K562 (cell line): ENCODE data around the gene CLEC4C. TPM values are rescaled to one million over a fixed set of nuclear protein-coding genes. Genes with fewer than 3 reads are reported as not detected.

Experiments
- CBX3 ChIP-seq, 2 experiments: IDR thresholded peaks; 1 replicate in 1 of 2; 2 replicates in 1 of 2; pipeline ENCODE4 v1.6.1; 2012; ENCODE audit warnings: inconsistent platforms in 2 of 2, low read length in 2 of 2, borderline replicate concordance in 1 of 2, control low read depth in 1 of 2
- CEBPG ChIP-seq, 3 experiments: fragments of 200-800 bp in 1 of 3; sonication (Bioruptor generic) in 1 of 3; sonication (generic) in 1 of 3; formaldehyde crosslinking in 1 of 3; IDR thresholded peaks in 2 of 3; conservative IDR thresholded peaks in 1 of 3; 2 replicates each; pipeline versions ENCODE4 v1.6.1 to v1.8.0; 2016 to 2022; ENCODE audit warnings: missing compliant biosample characterization in 2 of 3, missing genetic modification characterization in 2 of 3, mild to moderate bottlenecking in 1 of 3, missing genetic modification reagents in 1 of 3
- DNMT1 ChIP-seq: fragments of 450-650 bp; IDR thresholded peaks from 2 replicates; pipeline ENCODE4 v1.6.1; 2016; ENCODE audit warnings: antibody characterized with exemption, mild to moderate bottlenecking
- ELF1 ChIP-seq: fragments of 200-800 bp; sonication (Bioruptor generic); IDR thresholded peaks from 2 replicates; pipeline ENCODE4 v1.6.1; 2016; ENCODE audit warnings: missing genetic modification characterization, missing compliant biosample characterization
- HNRNPH1 ChIP-seq: fragments of 200-400 bp; formaldehyde crosslinking; optimal IDR thresholded peaks from 2 replicates; pipeline ENCODE3; 2017; ENCODE audit warnings: low read depth, mild to moderate bottlenecking, low read length, moderate library complexity
- NFATC3 ChIP-seq: fragments of 450-650 bp; IDR thresholded peaks from 2 replicates; pipeline ENCODE4 v1.6.1; 2017; ENCODE audit warnings: mild to moderate bottlenecking
- TRIM28 ChIP-seq: fragments of 450-650 bp; IDR thresholded peaks from 2 replicates; pipeline ENCODE4 v1.6.1; 2017
- ZNF23 ChIP-seq: fragments of 250-450 bp; sonication (Bioruptor Pico); IDR thresholded peaks from 2 replicates; pipeline ENCODE4 v1.4.0; 2020; ENCODE audit warnings: mild to moderate bottlenecking
- ZNF77 ChIP-seq: fragments of 250-450 bp; sonication (Bioruptor Pico); IDR thresholded peaks from 2 replicates; pipeline ENCODE4 v1.5.0; 2020
- polyA plus RNA-seq, 8 experiments: library from polyadenylated mRNA; depleted of rRNA in 4 of 8; stranded (reverse) in 5 of 8; unstranded in 3 of 8; fragments of >200 nt; fragmentation: Nextera tagmentation in 2 of 8; fragmentation: Illumina TruSeq in 1 of 8; extraction: Ambion mirVana in 2 of 8; extraction: Trizol in 1 of 8; gene quantifications; 2 replicates each; pipeline versions ENCODE4 v1.2.1 to v1.2.3, GENCODE V29; 2011 to 2014; ENCODE audit warnings: inconsistent platforms in 1 of 8, missing spikeins in 1 of 8
- total RNA-seq, 7 experiments: library from RNA; depleted of rRNA in 6 of 7; stranded (reverse); fragments of >200 nt in 6 of 7; fragmentation: Illumina TruSeq in 2 of 7; extraction: Trizol in 2 of 7; gene quantifications; 2 replicates each; pipeline versions ENCODE4 v1.2.1 to v1.2.3, GENCODE V29; 2011 to 2021; ENCODE audit warnings: low replicate concordance in 1 of 7
- TF ChIP-seq, protein P1 (sequence below), 2 experiments: fragments of 450-650 bp; formaldehyde crosslinking in 1 of 2; IDR thresholded peaks; 2 replicates each; pipeline versions ENCODE4 v1.4.0 to v1.6.1; 2014 to 2020; ENCODE audit warnings: mild to moderate bottlenecking in 2 of 2, borderline replicate concordance in 1 of 2, low read depth in 1 of 2
- TF ChIP-seq, protein P2 (sequence below), 2 experiments: fragments of 250-450 bp in 1 of 2; fragments of 450-650 bp in 1 of 2; sonication (Bioruptor Pico) in 1 of 2; IDR thresholded peaks; 2 replicates each; pipeline versions ENCODE4 v1.6.1 to v1.8.0; 2016 to 2021; ENCODE audit warnings: mild to moderate bottlenecking in 2 of 2, moderate library complexity in 2 of 2, missing compliant biosample characterization in 1 of 2, missing genetic modification characterization in 1 of 2
- TF ChIP-seq, protein P3 (sequence below): fragments of 250-450 bp; sonication (Bioruptor Pico); IDR thresholded peaks from 2 replicates; pipeline ENCODE4 v1.5.0; 2022; ENCODE audit warnings: mild to moderate bottlenecking
- TF ChIP-seq, protein P4 (sequence below): sonication (generic); IDR thresholded peaks from 2 replicates; pipeline ENCODE4 v1.6.1; 2016
- TF ChIP-seq, protein P5 (sequence below): fragments of 450-650 bp; IDR thresholded peaks from one replicate; pipeline ENCODE4 v1.6.1; 2018; ENCODE audit warnings: mild to moderate bottlenecking, moderate library complexity; ENCODE audit not compliant: partially characterized antibody

The CLEC4C gene
- total and polyA plus RNA-seq, 9 of the 15 experiments (the other 6 are each of a cell fraction or from before 2014, with no cell fraction given), result not detected

DNA sequence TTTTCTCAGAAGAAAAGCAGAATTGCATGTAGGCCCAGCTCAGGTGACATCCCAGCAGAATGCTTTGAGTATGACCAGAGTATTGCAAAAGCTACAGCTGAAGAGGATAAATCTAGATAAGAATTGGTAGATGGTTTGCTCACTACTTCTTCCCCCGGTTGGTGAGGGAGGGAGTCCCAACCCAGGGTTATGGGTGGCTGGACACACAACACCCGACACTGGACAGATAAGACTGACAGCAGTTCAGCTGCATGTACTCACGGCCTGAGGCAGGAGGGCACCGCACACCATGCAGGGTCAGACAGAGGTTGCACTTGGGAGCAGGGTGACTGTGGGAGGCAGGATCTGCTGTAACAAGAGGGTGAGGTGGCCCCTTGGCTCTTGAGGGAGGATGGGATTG, 1.7 kb upstream of the CLEC4C start (continued):
- TF ChIP-seq, protein P1, sequence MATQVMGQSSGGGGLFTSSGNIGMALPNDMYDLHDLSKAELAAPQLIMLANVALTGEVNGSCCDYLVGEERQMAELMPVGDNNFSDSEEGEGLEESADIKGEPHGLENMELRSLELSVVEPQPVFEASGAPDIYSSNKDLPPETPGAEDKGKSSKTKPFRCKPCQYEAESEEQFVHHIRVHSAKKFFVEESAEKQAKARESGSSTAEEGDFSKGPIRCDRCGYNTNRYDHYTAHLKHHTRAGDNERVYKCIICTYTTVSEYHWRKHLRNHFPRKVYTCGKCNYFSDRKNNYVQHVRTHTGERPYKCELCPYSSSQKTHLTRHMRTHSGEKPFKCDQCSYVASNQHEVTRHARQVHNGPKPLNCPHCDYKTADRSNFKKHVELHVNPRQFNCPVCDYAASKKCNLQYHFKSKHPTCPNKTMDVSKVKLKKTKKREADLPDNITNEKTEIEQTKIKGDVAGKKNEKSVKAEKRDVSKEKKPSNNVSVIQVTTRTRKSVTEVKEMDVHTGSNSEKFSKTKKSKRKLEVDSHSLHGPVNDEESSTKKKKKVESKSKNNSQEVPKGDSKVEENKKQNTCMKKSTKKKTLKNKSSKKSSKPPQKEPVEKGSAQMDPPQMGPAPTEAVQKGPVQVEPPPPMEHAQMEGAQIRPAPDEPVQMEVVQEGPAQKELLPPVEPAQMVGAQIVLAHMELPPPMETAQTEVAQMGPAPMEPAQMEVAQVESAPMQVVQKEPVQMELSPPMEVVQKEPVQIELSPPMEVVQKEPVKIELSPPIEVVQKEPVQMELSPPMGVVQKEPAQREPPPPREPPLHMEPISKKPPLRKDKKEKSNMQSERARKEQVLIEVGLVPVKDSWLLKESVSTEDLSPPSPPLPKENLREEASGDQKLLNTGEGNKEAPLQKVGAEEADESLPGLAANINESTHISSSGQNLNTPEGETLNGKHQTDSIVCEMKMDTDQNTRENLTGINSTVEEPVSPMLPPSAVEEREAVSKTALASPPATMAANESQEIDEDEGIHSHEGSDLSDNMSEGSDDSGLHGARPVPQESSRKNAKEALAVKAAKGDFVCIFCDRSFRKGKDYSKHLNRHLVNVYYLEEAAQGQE (IDR thresholded peaks at IDR 0.05; ENCODE audit: borderline replicate concordance), result no peak
- TF ChIP-seq, protein P1 (CRISPR knock-in tag; IDR thresholded peaks at IDR 0.05; ENCODE audit: low read depth), result no peak
- no peak for TF ChIP-seq TRIM28
- TF ChIP-seq, protein P2, sequence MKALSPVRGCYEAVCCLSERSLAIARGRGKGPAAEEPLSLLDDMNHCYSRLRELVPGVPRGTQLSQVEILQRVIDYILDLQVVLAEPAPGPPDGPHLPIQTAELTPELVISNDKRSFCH (CRISPR knock-in tag; IDR thresholded peaks at IDR 0.05), result no peak
- TF ChIP-seq, protein P2 (tag; IDR thresholded peaks at IDR 0.05), result no peak
- no peak for TF ChIP-seq ZNF77
- TF ChIP-seq, protein P3, sequence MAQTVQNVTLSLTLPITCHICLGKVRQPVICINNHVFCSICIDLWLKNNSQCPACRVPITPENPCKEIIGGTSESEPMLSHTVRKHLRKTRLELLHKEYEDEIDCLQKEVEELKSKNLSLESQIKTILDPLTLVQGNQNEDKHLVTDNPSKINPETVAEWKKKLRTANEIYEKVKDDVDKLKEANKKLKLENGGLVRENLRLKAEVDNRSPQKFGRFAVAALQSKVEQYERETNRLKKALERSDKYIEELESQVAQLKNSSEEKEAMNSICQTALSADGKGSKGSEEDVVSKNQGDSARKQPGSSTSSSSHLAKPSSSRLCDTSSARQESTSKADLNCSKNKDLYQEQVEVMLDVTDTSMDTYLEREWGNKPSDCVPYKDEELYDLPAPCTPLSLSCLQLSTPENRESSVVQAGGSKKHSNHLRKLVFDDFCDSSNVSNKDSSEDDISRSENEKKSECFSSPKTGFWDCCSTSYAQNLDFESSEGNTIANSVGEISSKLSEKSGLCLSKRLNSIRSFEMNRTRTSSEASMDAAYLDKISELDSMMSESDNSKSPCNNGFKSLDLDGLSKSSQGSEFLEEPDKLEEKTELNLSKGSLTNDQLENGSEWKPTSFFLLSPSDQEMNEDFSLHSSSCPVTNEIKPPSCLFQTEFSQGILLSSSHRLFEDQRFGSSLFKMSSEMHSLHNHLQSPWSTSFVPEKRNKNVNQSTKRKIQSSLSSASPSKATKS, result no peak
- TF ChIP-seq, protein P4, sequence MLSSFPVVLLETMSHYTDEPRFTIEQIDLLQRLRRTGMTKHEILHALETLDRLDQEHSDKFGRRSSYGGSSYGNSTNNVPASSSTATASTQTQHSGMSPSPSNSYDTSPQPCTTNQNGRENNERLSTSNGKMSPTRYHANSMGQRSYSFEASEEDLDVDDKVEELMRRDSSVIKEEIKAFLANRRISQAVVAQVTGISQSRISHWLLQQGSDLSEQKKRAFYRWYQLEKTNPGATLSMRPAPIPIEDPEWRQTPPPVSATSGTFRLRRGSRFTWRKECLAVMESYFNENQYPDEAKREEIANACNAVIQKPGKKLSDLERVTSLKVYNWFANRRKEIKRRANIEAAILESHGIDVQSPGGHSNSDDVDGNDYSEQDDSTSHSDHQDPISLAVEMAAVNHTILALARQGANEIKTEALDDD, result peak; percentile 30; the same call in 1 of the 2 replicates
- no peak for TF ChIP-seq NFATC3
- no peak for TF ChIP-seq DNMT1
- TF ChIP-seq ZNF23 (CRISPR knock-in tag), result no peak
- TF ChIP-seq, protein P5, sequence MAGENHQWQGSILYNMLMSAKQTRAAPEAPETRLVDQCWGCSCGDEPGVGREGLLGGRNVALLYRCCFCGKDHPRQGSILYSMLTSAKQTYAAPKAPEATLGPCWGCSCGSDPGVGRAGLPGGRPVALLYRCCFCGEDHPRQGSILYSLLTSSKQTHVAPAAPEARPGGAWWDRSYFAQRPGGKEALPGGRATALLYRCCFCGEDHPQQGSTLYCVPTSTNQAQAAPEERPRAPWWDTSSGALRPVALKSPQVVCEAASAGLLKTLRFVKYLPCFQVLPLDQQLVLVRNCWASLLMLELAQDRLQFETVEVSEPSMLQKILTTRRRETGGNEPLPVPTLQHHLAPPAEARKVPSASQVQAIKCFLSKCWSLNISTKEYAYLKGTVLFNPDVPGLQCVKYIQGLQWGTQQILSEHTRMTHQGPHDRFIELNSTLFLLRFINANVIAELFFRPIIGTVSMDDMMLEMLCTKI, result no peak
- TF ChIP-seq HNRNPH1, result no peak
- TF ChIP-seq CBX3 (IDR thresholded peaks at IDR 0.05; ENCODE audit: borderline replicate concordance in 1 of 2, low read length in 2 of 2), result no peak
- no peak for TF ChIP-seq CEBPG (CRISPR knock-in tag; IDR thresholded peaks at IDR 0.05)
- peak; percentile 33 to 56; a peak in 3 of 4 replicates for TF ChIP-seq CEBPG (tag; conservative IDR thresholded peaks at IDR 0.05 in 1 of 2, IDR thresholded peaks at IDR 0.05 in 1 of 2)
- no peak for TF ChIP-seq ELF1 (tag)
